ENCODE data around the gene GATAD1. TPM values are rescaled to one million over a fixed set of nuclear protein-coding genes. Genes with fewer than 3 reads are reported as not detected.
"Not testable (repeated sequence)": the region's sequence is repeated elsewhere in the genome, so short reads cannot be mapped to it uniquely, and the experiment has no call there.

The GATAD1 gene
- total and polyA plus RNA-seq, 2 of the 4 experiments (the other 2 are of a cell fraction) = 9.3 to 15.2 TPM

DNA sequence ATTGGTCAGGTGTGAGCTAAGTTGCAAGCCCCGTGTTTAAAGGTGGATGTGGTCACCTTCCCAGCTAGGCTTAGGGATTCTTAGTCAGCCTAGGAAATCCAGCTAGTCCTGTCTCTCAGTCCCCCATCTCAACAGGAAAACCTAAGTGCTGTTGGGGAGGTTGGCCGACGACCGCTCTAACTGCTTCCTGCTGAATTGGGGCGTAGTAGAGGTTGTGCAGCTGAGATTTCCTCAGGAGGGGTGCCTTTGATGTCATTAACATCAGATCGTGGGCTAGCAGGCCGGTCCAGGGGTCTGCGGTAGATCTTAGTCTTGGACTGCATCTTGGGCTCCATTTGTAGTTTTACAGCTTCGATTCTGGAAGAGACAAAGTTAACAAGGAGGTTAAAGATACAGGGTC is 21.3 kb downstream of the GATAD1 start:
- in situ Hi-C loops (cut with MboI; ENCODE audit: low sequenced_read_pairs); H3K56ac ChIP-seq (ENCODE audit: extremely low read depth, insufficient read depth, low read length); intact Hi-C loops (cut with micrococcal nuclease): not testable (repeated sequence)

DNA sequence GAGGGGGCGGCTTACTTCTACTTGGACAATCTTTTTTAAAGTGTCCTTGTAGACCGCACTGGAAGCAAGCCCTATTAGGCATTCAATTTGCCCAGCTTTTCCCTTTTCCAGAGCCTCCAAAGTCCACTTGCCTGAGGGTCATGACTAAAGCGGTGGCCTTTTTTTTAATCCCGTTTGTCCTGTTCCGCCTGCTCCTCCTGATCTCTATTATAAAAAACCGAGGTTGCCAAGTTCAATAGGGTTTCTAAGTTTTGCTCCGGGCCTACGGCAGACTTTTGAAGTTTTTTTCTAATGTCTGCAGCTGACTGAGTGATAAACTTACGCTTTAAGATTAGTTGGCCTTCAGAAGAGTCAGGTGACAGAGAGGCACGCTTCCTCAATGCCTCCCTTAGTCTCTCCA is 26.7 kb downstream of the GATAD1 start:
- H3K9me1 ChIP-seq (ENCODE audit: insufficient read depth, low read length); H4K5ac ChIP-seq (ENCODE audit: low read depth, low read length); H3K4me1 ChIP-seq (ENCODE audit: control insufficient read depth, insufficient read depth, low read length); in situ Hi-C loops (cut with MboI; ENCODE audit: low sequenced_read_pairs); H3K9ac ChIP-seq (ENCODE audit: low read depth, low read length); intact Hi-C loops (cut with micrococcal nuclease); H4K8ac ChIP-seq (ENCODE audit: low read depth in 2 of 2, low read length in 2 of 2); DNase-seq; H2BK20ac ChIP-seq (ENCODE audit: low read depth, low read length); H2AK5ac ChIP-seq (ENCODE audit: low read depth, low read length); dilution Hi-C loops (cut with HindIII; ENCODE audit: low sequenced_read_pairs, unreplicated experiment); H3K27me3 ChIP-seq (ENCODE audit: control insufficient read depth, insufficient read depth, low read length); H3K23ac ChIP-seq (ENCODE audit: low read depth, low read length); H3K4me2 ChIP-seq (ENCODE audit: low read depth, low read length); ATAC-seq (ENCODE audit: low read depth); H4K91ac ChIP-seq (ENCODE audit: insufficient read depth, low read depth, low read length); H3K4ac ChIP-seq (ENCODE audit: low read depth, low read length); BruUV-seq (replicated peaks); H2BK15ac ChIP-seq (ENCODE audit: low read depth, low read length); H3K9me3 ChIP-seq (ENCODE audit: control insufficient read depth, insufficient read depth, low read length); H3K18ac ChIP-seq (ENCODE audit: low read depth, low read length); H4K20me1 ChIP-seq (ENCODE audit: insufficient read depth, low read length); H3K27ac ChIP-seq (ENCODE audit: insufficient read depth, low read length); H2BK120ac ChIP-seq (ENCODE audit: low read depth, low read length); H3K4me3 ChIP-seq (ENCODE audit: insufficient read depth, low read depth, low read length); H2BK5ac ChIP-seq (ENCODE audit: low read depth, low read length, poor library complexity, severe bottlenecking); H2AFZ ChIP-seq (replicated peaks; ENCODE audit: low read length, poor library complexity); H3K79me1 ChIP-seq (ENCODE audit: low read depth in 1 of 2, low read length in 2 of 2); POLR2A ChIA-PET (ENCODE audit: unreplicated experiment); H2AK9ac ChIP-seq (replicated peaks; ENCODE audit: low read depth, low read length, poor library complexity); H3K14ac ChIP-seq (replicated peaks; ENCODE audit: low read depth, low read length); H3K56ac ChIP-seq (ENCODE audit: extremely low read depth, insufficient read depth, low read length); CTCF ChIA-PET; H3K36me3 ChIP-seq (ENCODE audit: control insufficient read depth, insufficient read depth, low read length): not testable (repeated sequence)
- WGBS, 2 experiments (ENCODE audit: extremely low coverage in 2 of 2, insufficient read length in 1 of 2) = no CpG with 5 or more reads among the region's 10 CpGs

More for the DNA sequence above, 21.3 kb downstream of the GATAD1 start:
- H4K20me1 ChIP-seq (ENCODE audit: insufficient read depth, low read length); H3K18ac ChIP-seq (ENCODE audit: low read depth, low read length); H3K4me3 ChIP-seq (ENCODE audit: insufficient read depth, low read depth, low read length); H3K27ac ChIP-seq (ENCODE audit: insufficient read depth, low read length); DNase-seq; H3K4ac ChIP-seq (ENCODE audit: low read depth, low read length); H4K8ac ChIP-seq (ENCODE audit: low read depth in 2 of 2, low read length in 2 of 2); H3K4me2 ChIP-seq (ENCODE audit: low read depth, low read length); H3K9ac ChIP-seq (ENCODE audit: low read depth, low read length); H4K91ac ChIP-seq (ENCODE audit: insufficient read depth, low read depth, low read length); H2AK5ac ChIP-seq (ENCODE audit: low read depth, low read length); H2BK20ac ChIP-seq (ENCODE audit: low read depth, low read length); H3K14ac ChIP-seq (replicated peaks; ENCODE audit: low read depth, low read length); H2AK9ac ChIP-seq (replicated peaks; ENCODE audit: low read depth, low read length, poor library complexity); H2BK15ac ChIP-seq (ENCODE audit: low read depth, low read length); ATAC-seq (ENCODE audit: low read depth); POLR2A ChIA-PET (ENCODE audit: unreplicated experiment); H2BK5ac ChIP-seq (ENCODE audit: low read depth, low read length, poor library complexity, severe bottlenecking); H4K5ac ChIP-seq (ENCODE audit: low read depth, low read length); H3K23ac ChIP-seq (ENCODE audit: low read depth, low read length); H3K9me1 ChIP-seq (ENCODE audit: insufficient read depth, low read length); H3K79me1 ChIP-seq (ENCODE audit: low read depth in 1 of 2, low read length in 2 of 2); H2BK120ac ChIP-seq (ENCODE audit: low read depth, low read length); H2AFZ ChIP-seq (replicated peaks; ENCODE audit: low read length, poor library complexity); BruUV-seq (replicated peaks); CTCF ChIA-PET; H3K36me3 ChIP-seq (ENCODE audit: control insufficient read depth, insufficient read depth, low read length); H3K9me3 ChIP-seq (ENCODE audit: control insufficient read depth, insufficient read depth, low read length); dilution Hi-C loops (cut with HindIII; ENCODE audit: low sequenced_read_pairs, unreplicated experiment); H3K4me1 ChIP-seq (ENCODE audit: control insufficient read depth, insufficient read depth, low read length); H3K27me3 ChIP-seq (ENCODE audit: control insufficient read depth, insufficient read depth, low read length): not testable (repeated sequence)
- WGBS, 2 experiments (ENCODE audit: extremely low coverage in 2 of 2, insufficient read length in 1 of 2) = no CpG with 5 or more reads among the region's 9 CpGs
